Neuronal stem cell (in vitro differentiated cells): ENCODE data around the gene TSPAN9.

ENCODE experiments used
- DNase-seq: peaks from one replicate; pipeline ENCODE4 v3.0.0-alpha.2; 2013; ENCODE audit warnings: low spot score
- H2AFZ ChIP-seq: one replicate; pipeline ENCODE4 v1.6.1; 2013; ENCODE audit warnings: mild to moderate bottlenecking, low read length, inconsistent platforms
- H2AK5ac ChIP-seq: 2 replicates; pipeline ENCODE4 v1.6.1; 2013; ENCODE audit warnings: low read depth, mild to moderate bottlenecking, inconsistent platforms, low read length, moderate library complexity, mixed read lengths
- H2BK120ac ChIP-seq: 2 replicates; pipeline ENCODE4 v1.6.1; 2013; ENCODE audit warnings: low read depth, mild to moderate bottlenecking, inconsistent platforms, low read length, moderate library complexity, mixed read lengths
- H2BK12ac ChIP-seq: one replicate; pipeline ENCODE4 v1.6.1; 2013; ENCODE audit warnings: low read length, inconsistent platforms
- H2BK15ac ChIP-seq: 2 replicates; pipeline ENCODE4 v1.6.1; 2013; ENCODE audit warnings: mild to moderate bottlenecking, low read length, inconsistent platforms, mixed read lengths
- H2BK5ac ChIP-seq: one replicate; pipeline ENCODE4 v1.6.1; 2013; ENCODE audit warnings: inconsistent platforms, mild to moderate bottlenecking, low read length, moderate library complexity
- H3K14ac ChIP-seq: one replicate; pipeline ENCODE4 v1.6.1; 2013; ENCODE audit warnings: low read length, inconsistent platforms
- H3K18ac ChIP-seq: 2 replicates; pipeline ENCODE4 v1.6.1; 2013; ENCODE audit warnings: low read length, inconsistent platforms
- H3K23ac ChIP-seq: 2 replicates; pipeline ENCODE4 v1.6.1; 2013; ENCODE audit warnings: low read depth, mild to moderate bottlenecking, mixed read lengths, low read length, inconsistent platforms; ENCODE audit not compliant: poor library complexity
- H3K27ac ChIP-seq: replicated peaks from 3 replicates; pipeline ENCODE4 v1.5.1; 2013; ENCODE audit warnings: low read length, inconsistent platforms
- H3K27me3 ChIP-seq, 3 experiments: 2 replicates each; pipeline ENCODE4 v1.6.1; 2013; ENCODE audit warnings: low read length in 3 of 3, mild to moderate bottlenecking in 2 of 3, inconsistent platforms in 1 of 3, low read depth in 1 of 3, mixed read lengths in 1 of 3, moderate library complexity in 1 of 3; ENCODE audit not compliant: control insufficient read depth in 3 of 3, insufficient read depth in 3 of 3
- H3K36me3 ChIP-seq, 2 donors: replicated peaks in 1 of 2; 2 replicates each; pipeline ENCODE4 v1.6.1; 2013; ENCODE audit warnings: low read length in 2 of 2; ENCODE audit not compliant: control insufficient read depth in 2 of 2, insufficient read depth in 2 of 2
- H3K4ac ChIP-seq: 2 replicates; pipeline ENCODE4 v1.6.1; 2013; ENCODE audit warnings: inconsistent platforms, mild to moderate bottlenecking, low read length, moderate library complexity
- H3K4me1 ChIP-seq, 2 donors: 1 replicate in 1 of 2; 2 replicates in 1 of 2; pipeline ENCODE4 v1.6.1; 2013; ENCODE audit warnings: low read length in 2 of 2, low read depth in 1 of 2; ENCODE audit not compliant: control insufficient read depth in 2 of 2, insufficient read depth in 1 of 2
- H3K4me2 ChIP-seq: one replicate; pipeline ENCODE4 v1.6.1; 2013; ENCODE audit warnings: mild to moderate bottlenecking, low read length, inconsistent platforms; ENCODE audit not compliant: insufficient read depth, poor library complexity, severe bottlenecking
- H3K4me3 ChIP-seq, 2 donors: 2 replicates each; pipeline ENCODE4 v1.5.1; 2013; ENCODE audit warnings: low read length in 2 of 2, mild to moderate bottlenecking in 2 of 2, inconsistent platforms in 1 of 2, moderate library complexity in 1 of 2
- H3K79me1 ChIP-seq: one replicate; pipeline ENCODE4 v1.6.1; 2013; ENCODE audit warnings: low read depth, mild to moderate bottlenecking, inconsistent platforms, low read length, moderate library complexity
- H3K9ac ChIP-seq: one replicate; pipeline ENCODE4 v1.6.1; 2013; ENCODE audit warnings: mild to moderate bottlenecking, low read depth, low read length, inconsistent platforms; ENCODE audit not compliant: poor library complexity
- H3K9me3 ChIP-seq, 2 donors: replicated peaks in 1 of 2; 2 replicates each; pipeline versions ENCODE3 to v1.6.1; 2013; ENCODE audit warnings: low read length in 2 of 2, mild to moderate bottlenecking in 2 of 2, inconsistent platforms in 1 of 2, low read depth in 1 of 2, mixed read lengths in 1 of 2, moderate library complexity in 1 of 2; ENCODE audit not compliant: control insufficient read depth in 2 of 2, insufficient read depth in 1 of 2
- H4K8ac ChIP-seq: one replicate; pipeline ENCODE4 v1.6.1; 2013; ENCODE audit warnings: low read depth, mild to moderate bottlenecking, inconsistent platforms, low read length, moderate library complexity
- H4K91ac ChIP-seq: one replicate; pipeline ENCODE4 v1.6.1; 2013; ENCODE audit warnings: low read length, low read depth, mild to moderate bottlenecking, inconsistent platforms; ENCODE audit not compliant: poor library complexity
- WGBS, 2 donors: extraction: QIAGEN DNeasy Blood & Tissue Kit; methylation state at CpG; one replicate each; pipeline ENCODE4 v1.1.7; 2013; ENCODE audit warnings: missing lambda C conversion rate in 2 of 2, mixed read lengths in 1 of 2; ENCODE audit not compliant: insufficient read length in 2 of 2, insufficient replicate concordance in 1 of 2; ENCODE audit errors: extremely low coverage in 2 of 2; 5-methylcytosine and 5-hydroxymethylcytosine counted together

TSPAN9 gene

GRCh38 chr12:3305904-3306619, 228.9 kb downstream of the TSPAN9 start:
- Histone ChIP-seq H4K91ac (no peak overlapping the region), H3K27me3 (peaks cover 0 to 32% (median 0%) of the 10 kb centered on the region in 3 experiments), H3K79me1 (no peaks in the 10 kb centered on the region), H2BK15ac (no peak overlapping the region), H3K23ac (no peak overlapping the region), H3K27ac (no peak overlapping the region), H3K4me2 (no peak overlapping the region), H3K9ac (no peak overlapping the region), H2AK5ac (no peak overlapping the region), H3K36me3 (no peaks in the 10 kb centered on the region), H3K18ac (no peak overlapping the region), H4K8ac (no peak overlapping the region), H3K9me3 (no peaks in the 10 kb centered on the region), H2BK12ac (no peak overlapping the region), H3K4me1 (peaks cover 2 to 12% of the 10 kb centered on the region in 2 donors), H3K4ac (no peak overlapping the region), H2AFZ (no peak overlapping the region), H2BK120ac (no peak overlapping the region), H3K4me3 (no peak overlapping the region), H3K14ac (no peak overlapping the region), H2BK5ac (no peak overlapping the region)
- DNase-seq, result no peak
- WGBS, 2 donors, result no CpG with 5 or more reads among the region's 19 CpGs

DNA sequence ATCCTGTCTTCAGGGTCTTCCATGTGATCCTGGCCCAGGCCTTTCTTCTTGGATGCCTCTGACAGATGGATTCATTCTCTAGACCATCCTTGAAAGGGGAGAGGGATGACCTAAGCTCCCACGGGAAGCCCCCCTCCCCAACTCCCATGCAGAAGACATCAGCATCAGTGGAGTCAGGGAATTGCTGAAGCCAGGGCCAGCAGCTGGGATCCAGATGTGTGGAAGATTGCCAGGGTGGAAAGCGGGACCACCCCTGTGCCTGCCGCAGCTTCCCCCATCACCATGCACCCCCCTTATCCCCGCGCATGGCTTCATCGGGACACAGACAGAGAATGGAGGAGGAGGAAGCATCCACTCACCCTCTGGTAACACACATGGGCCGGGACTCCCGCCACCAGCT, 230.2 kb downstream of the TSPAN9 start:
- Histone ChIP-seq H3K23ac (no peak overlapping the region), H4K8ac (no peak overlapping the region), H3K79me1 (no peaks in the 10 kb centered on the region), H2BK15ac (no peak overlapping the region), H4K91ac (no peak overlapping the region), H3K9ac (no peak overlapping the region), H3K4ac (no peak overlapping the region), H3K4me3 (no peak overlapping the region), H3K14ac (no peak overlapping the region), H2AK5ac (no peak overlapping the region), H2BK120ac (no peak overlapping the region), H3K4me2 (no peak overlapping the region), H2AFZ (no peak overlapping the region), H3K9me3 (no peaks in the 10 kb centered on the region), H3K27me3 (peaks cover 0 to 41% (median 0%) of the 10 kb centered on the region in 3 experiments), H3K27ac (no peak overlapping the region), H2BK12ac (no peak overlapping the region), H3K18ac (no peak overlapping the region), H2BK5ac (no peak overlapping the region), H3K4me1 (peaks cover 2 to 12% of the 10 kb centered on the region in 2 donors), H3K36me3 (no peaks in the 10 kb centered on the region)
- no peak for DNase-seq
- WGBS, 2 donors, result no CpG with 5 or more reads among the region's 8 CpGs

DNA sequence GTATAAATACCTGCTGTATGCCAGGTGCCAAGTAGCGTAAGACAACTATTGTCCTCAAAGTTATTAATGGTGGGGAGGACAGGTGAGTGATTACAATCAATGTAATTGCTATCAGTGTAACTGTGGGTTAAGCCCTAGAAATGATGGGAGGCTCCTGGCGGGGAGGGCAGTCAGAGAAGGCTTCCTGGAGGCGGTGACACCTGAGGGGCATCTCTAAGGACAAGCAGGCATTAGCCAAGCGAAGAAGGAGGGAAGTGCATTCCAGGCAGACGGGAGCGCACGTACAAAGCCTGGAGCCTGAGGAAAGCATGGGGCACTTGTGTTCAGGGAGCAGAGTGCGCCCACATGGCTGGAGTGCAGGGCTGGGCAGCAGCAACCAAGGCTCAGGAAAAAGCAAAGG, 230.9 kb downstream of the TSPAN9 start:
- Histone ChIP-seq H3K4ac (no peak overlapping the region), H2AFZ (no peak overlapping the region), H3K27me3 (peaks cover 0 to 41% (median 0%) of the 10 kb centered on the region in 3 experiments), H3K4me2 (no peak overlapping the region), H2BK120ac (no peak overlapping the region), H2BK12ac (no peak overlapping the region), H3K9ac (peak overlapping the region; percentile 24), H3K23ac (no peak overlapping the region), H2BK5ac (no peak overlapping the region), H3K9me3 (no peaks in the 10 kb centered on the region), H2AK5ac (no peak overlapping the region), H3K4me3 (no peak overlapping the region), H2BK15ac (no peak overlapping the region), H3K27ac (no peak overlapping the region), H3K79me1 (no peaks in the 10 kb centered on the region), H4K8ac (no peak overlapping the region), H3K4me1 (peaks cover 2 to 12% of the 10 kb centered on the region in 2 donors), H3K18ac (no peak overlapping the region), H3K14ac (no peak overlapping the region), H4K91ac (no peak overlapping the region), H3K36me3 (no peaks in the 10 kb centered on the region)
- no CpG with 5 or more reads among the region's 8 CpGs for WGBS, 2 donors
- no peak for DNase-seq

GRCh38 chr12:3308609-3309008, 231.4 kb downstream of the TSPAN9 start:
- WGBS, 2 donors, result no CpG with 5 or more reads among the region's 9 CpGs
- H3K4ac ChIP-seq, result no peak overlapping the region
- H3K23ac ChIP-seq, result peak overlapping the region; percentile 89
- no peak overlapping the region for H2BK5ac ChIP-seq
- H2BK15ac ChIP-seq, result no peak overlapping the region
- no peak overlapping the region for H4K91ac ChIP-seq
- H4K8ac ChIP-seq, result no peak overlapping the region
- H3K14ac ChIP-seq, result peak overlapping the region; percentile 89
- no peaks in the 10 kb centered on the region for H3K36me3 ChIP-seq
- H3K27ac ChIP-seq, result no peak overlapping the region
- H3K79me1 ChIP-seq, result no peaks in the 10 kb centered on the region
- no peak overlapping the region for H3K4me2 ChIP-seq
- H2AFZ ChIP-seq, result no peak overlapping the region
- peaks cover 2 to 11% of the 10 kb centered on the region in 2 donors for H3K4me1 ChIP-seq
- no peak overlapping the region for H2BK120ac ChIP-seq
- H3K27me3 ChIP-seq, result peaks cover 0 to 43% (median 0%) of the 10 kb centered on the region in 3 experiments
- H2AK5ac ChIP-seq, result peak overlapping the region; percentile 17
- H2BK12ac ChIP-seq, result no peak overlapping the region
- DNase-seq, result no peak
- peak overlapping the region; percentile 67 for H3K18ac ChIP-seq
- no peaks in the 10 kb centered on the region for H3K9me3 ChIP-seq
- H3K4me3 ChIP-seq, result no peak overlapping the region
- peak overlapping the region; percentile 24 for H3K9ac ChIP-seq
